Upper lobe of right lung (tissue), 1 donor: ENCODE data around the gene CROCC. TPM values are rescaled to one million over a fixed set of nuclear protein-coding genes. Genes with fewer than 3 reads are reported as not detected.

Experiments used
- ATAC-seq: fragments of 200-7000 bp; cut with Tn5 transposase; one replicate; pipeline ENCODE4 v1.9.1; 2020; ENCODE audit warnings: mild to moderate bottlenecking, moderate library complexity
- DNase-seq: peaks from one replicate; pipeline ENCODE4 v3.0.0-alpha.2; 2020
- H3K27ac ChIP-seq: fragments of 200-600 bp; one replicate; pipeline ENCODE4 v1.8.0; 2022
- H3K27me3 ChIP-seq: fragments of 200-600 bp; one replicate; pipeline ENCODE4 v1.8.0; 2022; ENCODE audit warnings: mild to moderate bottlenecking
- H3K36me3 ChIP-seq: fragments of 200-600 bp; one replicate; pipeline ENCODE4 v1.8.0; 2022
- H3K4me1 ChIP-seq: fragments of 200-600 bp; one replicate; pipeline ENCODE4 v1.8.0; 2022
- H3K4me3 ChIP-seq: fragments of 200-600 bp; one replicate; pipeline ENCODE4 v1.8.0; 2022; ENCODE audit warnings: mild to moderate bottlenecking
- H3K9me3 ChIP-seq: fragments of 200-600 bp; one replicate; pipeline ENCODE4 v1.8.0; 2022
- CTCF ChIP-seq: fragments of 200-600 bp; IDR thresholded peaks from one replicate; pipeline ENCODE4 v1.8.0; 2022; ENCODE audit warnings: antibody characterized with exemption
- intact Hi-C: fragments of 100-400 bp; cut with DNase I; formaldehyde crosslinking; loops from one replicate; pipeline ENCODE4 v1.11.0; 2022
- total RNA-seq: library from RNA; stranded (reverse); fragmentation: NEBNext Ultra II Directional; extraction: Animal tissue kit (Norgen Biotek cat#: 25700); gene quantifications from one replicate; pipeline ENCODE4 v1.2.1, GENCODE V29; 2021
- donor health status: DM: no; HTN: yes; CAD: no; lungs with severe emphysema.

CROCC gene
- total RNA-seq, 1 donor from 2014 or later, result 20.9 TPM

- Histone ChIP-seq H3K36me3 (no peaks in the 10 kb centered on the region), H3K4me3 (no peak overlapping the region), H3K4me1 (no peaks in the 10 kb centered on the region), H3K9me3 (no peaks in the 10 kb centered on the region), H3K27me3 (no peaks in the 10 kb centered on the region), H3K27ac (no peak overlapping the region)
- no peak for TF ChIP-seq CTCF
- intact Hi-C loops, result no loop called here
- ATAC-seq (no peak), DNase-seq (no peak)
Measured at GRCh38 chr1:16975211-16975610, 53.5 kb downstream of the CROCC start.

- H3K4me3 ChIP-seq, result no peak overlapping the region
- no peaks in the 10 kb centered on the region for H3K9me3 ChIP-seq
- intact Hi-C loops, result no loop called here
- ATAC-seq (no peak), DNase-seq (no peak)
- no peak overlapping the region for H3K27ac ChIP-seq
- no peaks in the 10 kb centered on the region for H3K27me3 ChIP-seq
- no peaks in the 10 kb centered on the region for H3K36me3 ChIP-seq
- no peak for TF ChIP-seq CTCF
- H3K4me1 ChIP-seq, result no peaks in the 10 kb centered on the region
Measured at GRCh38 chr1:16975838-16976237, 54.1 kb downstream of the CROCC start.

- no peaks in the 10 kb centered on the region for H3K36me3 ChIP-seq
- H3K4me1 ChIP-seq, result no peaks in the 10 kb centered on the region
- ATAC-seq (no peak), DNase-seq (no peak)
- no peak for TF ChIP-seq CTCF
- intact Hi-C loops, result no loop called here
- no peak overlapping the region for H3K27ac ChIP-seq
- no peaks in the 10 kb centered on the region for H3K9me3 ChIP-seq
- no peak overlapping the region for H3K4me3 ChIP-seq
- H3K27me3 ChIP-seq, result no peaks in the 10 kb centered on the region
Measured at GRCh38 chr1:16976966-16977365, 55.2 kb downstream of the CROCC start.

- Histone ChIP-seq H3K4me1 (no peaks in the 10 kb centered on the region), H3K36me3 (no peaks in the 10 kb centered on the region), H3K27me3 (no peaks in the 10 kb centered on the region), H3K27ac (peak overlapping the region; percentile 78), H3K9me3 (no peaks in the 10 kb centered on the region), H3K4me3 (no peak overlapping the region)
- intact Hi-C loops, result no loop called here
- DNase-seq (no peak), ATAC-seq (no peak)
- no peak for TF ChIP-seq CTCF
Measured at GRCh38 chr1:16977377-16977776, 55.6 kb downstream of the CROCC start.

GRCh38 chr1:16978139-16978538 lies 56.4 kb downstream of the CROCC start:
- Histone ChIP-seq H3K4me1 (no peaks in the 10 kb centered on the region), H3K27me3 (no peaks in the 10 kb centered on the region), H3K4me3 (no peak overlapping the region), H3K36me3 (no peaks in the 10 kb centered on the region), H3K9me3 (no peaks in the 10 kb centered on the region), H3K27ac (peak overlapping the region; percentile 78)
- intact Hi-C loops, result no loop called here
- no peak for TF ChIP-seq CTCF
- DNase-seq, result no peak
- no peak for ATAC-seq
